H9 (cell line): ENCODE results near the gene KCNMB2. TPM values are rescaled to one million over a fixed set of nuclear protein-coding genes. Genes with fewer than 3 reads are reported as not detected.

Experiments used
- DNase-seq: peaks from one replicate; pipeline ENCODE4 v3.0.0-alpha.2; 2017
- H2AFZ ChIP-seq: one replicate; pipeline ENCODE4 v1.6.1; 2013; ENCODE audit warnings: mild to moderate bottlenecking, low read length, control low read depth, moderate library complexity
- H2AK5ac ChIP-seq: 2 replicates; pipeline ENCODE4 v1.6.1; 2013; ENCODE audit warnings: low read length, control low read depth, mixed read lengths; ENCODE audit not compliant: insufficient read length
- H2BK120ac ChIP-seq: one replicate; pipeline ENCODE4 v1.6.1; 2013; ENCODE audit warnings: low read depth, mild to moderate bottlenecking, low read length, control low read depth, inconsistent platforms; ENCODE audit not compliant: poor library complexity, severe bottlenecking
- H2BK12ac ChIP-seq: 2 replicates; pipeline ENCODE4 v1.6.1; 2013; ENCODE audit warnings: low read length, control low read depth, mixed read lengths, low read depth; ENCODE audit not compliant: insufficient read length
- H2BK15ac ChIP-seq: 2 replicates; pipeline ENCODE4 v1.6.1; 2013; ENCODE audit warnings: low read depth, low read length, control low read depth
- H2BK20ac ChIP-seq: one replicate; pipeline ENCODE4 v1.6.1; 2013; ENCODE audit warnings: low read depth, mild to moderate bottlenecking, low read length, control low read depth, inconsistent platforms; ENCODE audit not compliant: poor library complexity, severe bottlenecking
- H2BK5ac ChIP-seq: 2 replicates; pipeline ENCODE4 v1.6.1; 2013; ENCODE audit warnings: low read length, control low read depth, mixed read lengths; ENCODE audit not compliant: insufficient read length
- H3K14ac ChIP-seq: 2 replicates; pipeline ENCODE4 v1.6.1; 2013; ENCODE audit warnings: low read length, control low read depth; ENCODE audit not compliant: insufficient read depth
- H3K18ac ChIP-seq: 2 replicates; pipeline ENCODE4 v1.6.1; 2013; ENCODE audit warnings: low read depth, mild to moderate bottlenecking, mixed read lengths, low read length, control low read depth; ENCODE audit not compliant: insufficient read length
- H3K23ac ChIP-seq: 2 replicates; pipeline ENCODE4 v1.6.1; 2013; ENCODE audit warnings: low read length, control low read depth, mixed read lengths, low read depth; ENCODE audit not compliant: insufficient read length
- H3K23me2 ChIP-seq: 2 replicates; pipeline ENCODE4 v1.6.1; 2013; ENCODE audit warnings: low read depth, mild to moderate bottlenecking, mixed read lengths, low read length, control low read depth; ENCODE audit not compliant: insufficient read length, poor library complexity, severe bottlenecking
- H3K27ac ChIP-seq: 2 replicates; pipeline ENCODE4 v1.5.1; 2013; ENCODE audit warnings: low read length, control low read depth, mixed read lengths, low read depth; ENCODE audit not compliant: insufficient read length
- H3K27me3 ChIP-seq: 2 replicates; pipeline ENCODE4 v1.6.1; 2013; ENCODE audit warnings: low read length, control low read depth, inconsistent platforms; ENCODE audit not compliant: insufficient read depth
- H3K4ac ChIP-seq: 2 replicates; pipeline ENCODE4 v1.6.1; 2013; ENCODE audit warnings: low read depth, mild to moderate bottlenecking, control low read depth, inconsistent platforms, low read length, moderate library complexity
- H3K4me1 ChIP-seq: 2 replicates; pipeline ENCODE4 v1.6.1; 2013; ENCODE audit warnings: low read length, control low read depth, inconsistent platforms; ENCODE audit not compliant: insufficient read depth
- H3K4me2 ChIP-seq: 2 replicates; pipeline ENCODE4 v1.6.1; 2013; ENCODE audit warnings: low read length, control low read depth, mixed read lengths; ENCODE audit not compliant: insufficient read length, insufficient read depth
- H3K56ac ChIP-seq: 2 replicates; pipeline ENCODE4 v1.6.1; 2013; ENCODE audit warnings: low read depth, mild to moderate bottlenecking, mixed read lengths, low read length, control low read depth; ENCODE audit not compliant: insufficient read length
- H3K79me1 ChIP-seq: 2 replicates; pipeline ENCODE4 v1.6.1; 2013; ENCODE audit warnings: low read depth, mild to moderate bottlenecking, moderate library complexity, low read length, control low read depth, inconsistent platforms; ENCODE audit not compliant: insufficient read depth, poor library complexity, severe bottlenecking
- H3K79me2 ChIP-seq: 2 replicates; pipeline ENCODE4 v1.6.1; 2013; ENCODE audit warnings: low read length, control low read depth, inconsistent platforms; ENCODE audit not compliant: insufficient read depth
- H3K9ac ChIP-seq: 2 replicates; pipeline ENCODE4 v1.6.1; 2013; ENCODE audit warnings: low read length, control low read depth, mixed read lengths; ENCODE audit not compliant: insufficient read length; ENCODE audit errors: extremely low read depth
- H3K9me3 ChIP-seq: one replicate; pipeline ENCODE4 v1.6.1; 2013; ENCODE audit warnings: low read depth, low read length, inconsistent platforms; ENCODE audit not compliant: control insufficient read depth
- H3T11ph ChIP-seq: one replicate; pipeline ENCODE4 v1.6.1; 2013; ENCODE audit warnings: mild to moderate bottlenecking, low read length, control low read depth, inconsistent platforms
- H4K20me1 ChIP-seq: one replicate; pipeline ENCODE4 v1.6.1; 2013; ENCODE audit not compliant: control insufficient read depth, insufficient read length, insufficient read depth
- H4K5ac ChIP-seq: 2 replicates; pipeline ENCODE4 v1.6.1; 2013; ENCODE audit warnings: low read depth, mild to moderate bottlenecking, mixed read lengths, low read length, control low read depth; ENCODE audit not compliant: insufficient read length
- H4K8ac ChIP-seq: replicated peaks from 2 replicates; pipeline ENCODE4 v1.6.1; 2013; ENCODE audit warnings: low read length, control low read depth, mixed read lengths, low read depth; ENCODE audit not compliant: insufficient read length
- H4K91ac ChIP-seq: 2 replicates; pipeline ENCODE4 v1.6.1; 2013; ENCODE audit warnings: low read depth, mild to moderate bottlenecking, moderate library complexity, mixed read lengths, low read length, control low read depth; ENCODE audit not compliant: insufficient read length
- H3K27ac Mint-ChIP-seq, 3 experiments: 2 replicates in 2 of 3; 3 replicates in 1 of 3; pipeline ENCODE4 v1.8.0; 2020 to 2021; ENCODE audit warnings: mixed read lengths in 3 of 3, mild to moderate bottlenecking in 1 of 3, moderate library complexity in 1 of 3
- H3K27me3 Mint-ChIP-seq: 2 replicates; pipeline ENCODE4 v1.8.0; 2021; ENCODE audit warnings: low read depth, mild to moderate bottlenecking, moderate library complexity, mixed read lengths
- H3K36me3 Mint-ChIP-seq, 3 experiments: 2 replicates in 2 of 3; 3 replicates in 1 of 3; pipeline ENCODE4 v1.8.0; 2020 to 2021; ENCODE audit warnings: low read depth in 3 of 3, mixed read lengths in 3 of 3; ENCODE audit not compliant: insufficient read depth in 1 of 3
- H3K4me1 Mint-ChIP-seq, 2 experiments: 2 replicates each; pipeline ENCODE4 v1.8.0; 2020; ENCODE audit warnings: mixed read lengths in 2 of 2
- H3K4me3 Mint-ChIP-seq, 2 experiments: 2 replicates in 1 of 2; 3 replicates in 1 of 2; pipeline ENCODE4 v1.8.0; 2020 to 2021; ENCODE audit warnings: mild to moderate bottlenecking in 2 of 2, mixed read lengths in 2 of 2, moderate library complexity in 1 of 2
- H3K9me3 Mint-ChIP-seq, 2 experiments: 2 replicates in 1 of 2; 3 replicates in 1 of 2; pipeline ENCODE4 v1.8.0; 2020; ENCODE audit warnings: mild to moderate bottlenecking in 2 of 2, mixed read lengths in 2 of 2, moderate library complexity in 1 of 2
- CTCF ChIP-seq: fragments of 200-600 bp; sonication (generic); conservative IDR thresholded peaks from 3 replicates; pipeline ENCODE4 v1.8.0; 2021; ENCODE audit warnings: antibody characterized with exemption, mild to moderate bottlenecking
- WGBS: extraction: QIAGEN DNeasy Blood & Tissue Kit; methylation state at CpG from one replicate; pipeline ENCODE4 v1.1.7; 2013; ENCODE audit warnings: missing lambda C conversion rate, low lambda C conversion rate, mixed read lengths; ENCODE audit not compliant: insufficient read length; ENCODE audit errors: extremely low coverage; 5-methylcytosine and 5-hydroxymethylcytosine counted together
- total RNA-seq: library from RNA; stranded (reverse); gene quantifications from 2 replicates; pipeline ENCODE4 v1.2.1, GENCODE V29; 2021

The KCNMB2 gene
- total RNA-seq, 1 experiment from 2014 or later: not detected

DNA sequence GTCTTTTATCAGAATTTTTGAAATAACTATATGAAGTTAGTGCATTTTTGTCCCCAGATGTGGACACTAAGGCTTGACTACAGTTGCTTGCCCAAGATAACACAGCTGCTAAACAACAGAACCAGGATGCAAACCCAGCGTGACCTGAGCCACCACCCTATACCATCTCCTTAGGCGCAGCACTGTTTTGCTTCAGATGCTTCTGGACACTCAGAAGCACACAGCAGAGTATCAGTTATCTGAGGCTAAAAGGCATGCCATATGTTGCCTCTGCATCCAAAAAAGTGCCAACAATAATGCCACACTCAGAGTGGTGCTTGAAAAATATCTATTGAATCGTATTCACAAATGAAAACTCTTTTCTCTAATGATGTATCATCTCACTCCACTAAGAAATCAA is 24.5 kb downstream of the KCNMB2 start:
- Histone ChIP-seq H4K20me1 (no peaks in the 10 kb centered on the region), H4K8ac (no peak overlapping the region), H3K23ac (no peak overlapping the region), H3K4me1 (no peaks in the 10 kb centered on the region), H4K5ac (no peak overlapping the region), H3K14ac (no peak overlapping the region), H3K9me3 (no peaks in the 10 kb centered on the region), H3K4ac (no peak overlapping the region), H2BK12ac (no peak overlapping the region), H2AK5ac (no peak overlapping the region), H3K27me3 (no peaks in the 10 kb centered on the region; the same call in 1 of the 2 replicates), H3K27ac (no peak overlapping the region), H4K91ac (no peak overlapping the region), H3K23me2 (no peaks in the 10 kb centered on the region), H3K56ac (no peak overlapping the region), H2BK120ac (no peak overlapping the region), H2AFZ (no peak overlapping the region), H2BK15ac (no peak overlapping the region), H2BK20ac (no peak overlapping the region), H3K4me2 (no peak overlapping the region), H3T11ph (no peak overlapping the region), H3K79me2 (no peaks in the 10 kb centered on the region), H3K18ac (no peak overlapping the region), H2BK5ac (no peak overlapping the region), H3K9ac (no peak overlapping the region), H3K79me1 (no peaks in the 10 kb centered on the region)
- Mint-ChIP-seq H3K4me3 (no peak overlapping the region), H3K36me3 (no peaks in the 10 kb centered on the region), H3K4me1 (0 out of 4 replicates have a peak, but pooled peaks cover 0 to 3% of the 10 kb centered on the region in 2 experiments), H3K27ac (no peak overlapping the region), H3K9me3 (no peaks in the 10 kb centered on the region), H3K27me3 (no peaks in the 10 kb centered on the region)
- DNase-seq: no peak
- no peak for TF ChIP-seq CTCF
- no CpG with 5 or more reads among the region's 3 CpGs for WGBS
